IPS-18c (cell line): ENCODE data around the gene NHSL2.

ENCODE experiments used
- H3K4me3 ChIP-seq: 2 replicates; pipeline ENCODE4 v1.7.0; 2013; ENCODE audit warnings: low read depth, mild to moderate bottlenecking, low read length, moderate library complexity; ENCODE audit not compliant: insufficient read depth
- H3K9me3 ChIP-seq: one replicate; pipeline ENCODE4 v1.6.1; 2013; ENCODE audit warnings: mild to moderate bottlenecking, low read length, moderate library complexity; ENCODE audit not compliant: control insufficient read depth, insufficient read depth

NHSL2 gene

DNA sequence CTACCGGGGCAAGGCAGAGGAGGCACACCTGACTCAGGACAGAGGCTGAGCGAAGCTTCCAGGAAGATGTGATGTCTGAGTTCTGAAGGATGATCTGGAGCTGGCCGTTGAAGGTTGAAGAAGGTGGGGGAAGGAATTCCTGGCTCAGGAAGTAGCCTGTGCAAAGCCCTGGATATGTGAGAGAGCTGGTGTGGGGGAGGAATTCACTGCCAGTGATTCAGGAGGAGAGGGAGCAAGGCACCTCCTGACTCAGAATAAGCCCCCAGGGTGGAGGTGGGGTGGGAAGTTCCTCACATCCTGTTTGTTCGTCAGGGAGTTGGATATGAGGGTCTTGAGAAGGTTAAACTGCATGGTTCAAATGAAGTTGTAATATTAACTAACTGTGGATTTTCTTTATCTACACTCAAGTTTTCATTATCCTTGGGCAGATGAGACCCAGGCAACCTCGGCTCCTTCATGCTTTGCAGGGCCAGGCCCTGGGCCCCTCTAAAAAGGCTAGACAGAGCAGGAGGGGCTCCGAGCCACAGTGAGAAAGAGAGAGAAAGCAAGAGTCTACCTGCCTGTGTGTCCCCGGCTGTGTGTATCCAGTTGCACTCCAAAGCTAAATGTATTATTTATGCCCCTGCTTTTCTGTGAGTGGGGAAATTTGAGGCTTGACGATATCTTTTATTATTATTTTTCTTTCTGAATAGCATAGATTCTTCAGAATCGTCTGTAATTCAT lies 7.1 kb downstream of the NHSL2 start:
- Histone ChIP-seq H3K9me3 (peaks cover 2% of the 10 kb centered on the region), H3K4me3 (no peak overlapping the region; the same call in 1 of the 2 replicates)

DNA sequence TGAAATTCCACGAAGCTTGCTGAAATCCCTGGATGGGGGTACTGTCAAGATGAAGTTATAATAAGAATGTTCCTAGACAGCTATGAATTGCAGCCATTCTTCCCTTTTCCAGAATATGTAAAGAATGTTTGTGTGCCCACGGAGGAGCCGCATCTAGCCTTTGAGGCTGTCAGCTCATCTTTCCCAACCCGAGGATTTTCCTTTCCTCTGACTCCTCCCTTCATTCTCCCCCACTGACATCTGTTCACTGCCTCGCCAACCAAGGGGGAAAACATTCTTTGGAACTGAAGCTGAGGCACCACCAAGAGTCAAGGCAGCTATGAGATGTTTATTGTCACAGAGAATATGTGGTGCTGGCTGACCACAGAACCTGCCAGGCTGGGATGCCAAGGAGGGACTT lies 8.8 kb downstream of the NHSL2 start:
- Histone ChIP-seq H3K9me3 (peaks cover 4% of the 10 kb centered on the region), H3K4me3 (no peak overlapping the region)

DNA sequence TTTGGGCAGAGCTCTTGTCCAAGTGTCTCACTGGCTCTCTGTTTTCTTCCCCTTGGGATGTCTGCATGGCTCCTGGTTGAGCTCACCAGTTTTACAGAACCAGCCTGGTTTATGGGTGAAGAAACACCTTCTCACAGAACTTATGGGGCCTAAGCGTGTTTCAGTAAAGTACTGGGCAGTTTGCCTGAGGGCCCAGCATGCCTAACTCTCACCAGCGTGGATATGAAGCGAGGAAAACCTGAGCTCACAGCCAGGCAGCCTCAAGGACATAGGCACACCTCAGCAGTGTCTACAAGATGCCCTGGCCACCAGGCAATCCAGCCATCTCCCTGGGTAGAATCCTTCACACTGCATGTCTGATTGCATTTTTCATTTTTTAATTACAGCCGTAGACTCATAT lies 9.2 kb downstream of the NHSL2 start:
- Histone ChIP-seq H3K9me3 (peaks cover 4% of the 10 kb centered on the region), H3K4me3 (no peak overlapping the region)

DNA sequence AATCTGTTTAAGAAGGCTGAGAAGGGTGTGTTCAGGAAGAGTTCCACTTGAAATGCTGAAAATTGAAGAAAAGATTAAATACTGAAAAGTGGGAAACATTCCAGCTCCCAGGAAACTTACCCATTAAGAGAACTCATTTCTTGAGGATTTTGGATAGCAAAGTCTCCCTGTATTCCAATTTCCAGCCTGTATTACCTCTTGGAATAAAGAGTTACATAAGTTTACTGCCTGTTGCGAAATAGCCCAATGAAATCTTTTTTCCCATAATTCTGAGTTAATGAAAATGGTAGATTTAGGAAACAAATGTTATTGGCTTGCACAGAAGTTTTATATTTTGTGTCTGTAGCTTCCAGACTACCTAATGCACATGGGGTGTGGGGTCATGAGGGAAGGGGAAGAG lies 12.0 kb downstream of the NHSL2 start:
- Histone ChIP-seq H3K9me3 (peaks cover 12% of the 10 kb centered on the region), H3K4me3 (no peak overlapping the region)

- Histone ChIP-seq H3K4me3 (no peak overlapping the region), H3K9me3 (peaks cover 12% of the 10 kb centered on the region)
These were observed 12.9 kb downstream of the NHSL2 start for GRCh38 chrX:71923516-71923915.

- Histone ChIP-seq H3K9me3 (peaks cover 12% of the 10 kb centered on the region), H3K4me3 (no peak overlapping the region)
These were observed 16.4 kb downstream of the NHSL2 start for GRCh38 chrX:71927040-71927439.

DNA sequence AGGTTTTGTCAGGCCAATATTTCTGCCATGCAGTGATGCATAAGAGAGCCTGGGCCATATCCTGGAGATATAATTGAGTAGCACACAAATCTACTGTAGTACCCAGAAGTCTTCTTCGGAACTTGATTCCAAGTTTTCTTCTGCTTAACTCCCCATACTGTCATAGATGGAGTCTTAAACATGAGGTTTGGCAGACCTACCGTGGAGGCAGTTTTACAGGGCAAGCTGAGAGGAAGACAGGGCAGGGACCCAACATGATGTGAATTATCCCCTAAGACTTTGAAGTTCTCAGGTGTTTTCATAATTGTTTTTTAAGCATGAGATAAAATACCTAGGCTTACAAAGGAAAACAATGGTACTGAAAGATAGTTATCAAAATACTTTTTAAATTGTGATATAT lies 18.2 kb downstream of the NHSL2 start:
- Histone ChIP-seq H3K4me3 (no peak overlapping the region), H3K9me3 (peaks cover 11% of the 10 kb centered on the region)

GRCh38 chrX:71930298-71930697 lies 19.7 kb downstream of the NHSL2 start:
- Histone ChIP-seq H3K4me3 (no peak overlapping the region), H3K9me3 (peaks cover 11% of the 10 kb centered on the region)

- H3K9me3 ChIP-seq = peaks cover 12% of the 10 kb centered on the region
- H3K4me3 ChIP-seq = no peak overlapping the region
These were observed 24.8 kb downstream of the NHSL2 start for GRCh38 chrX:71935476-71935875.

GRCh38 chrX:71936632-71937031 lies 26.0 kb downstream of the NHSL2 start:
- Histone ChIP-seq H3K4me3 (no peak overlapping the region), H3K9me3 (peaks cover 12% of the 10 kb centered on the region)

DNA sequence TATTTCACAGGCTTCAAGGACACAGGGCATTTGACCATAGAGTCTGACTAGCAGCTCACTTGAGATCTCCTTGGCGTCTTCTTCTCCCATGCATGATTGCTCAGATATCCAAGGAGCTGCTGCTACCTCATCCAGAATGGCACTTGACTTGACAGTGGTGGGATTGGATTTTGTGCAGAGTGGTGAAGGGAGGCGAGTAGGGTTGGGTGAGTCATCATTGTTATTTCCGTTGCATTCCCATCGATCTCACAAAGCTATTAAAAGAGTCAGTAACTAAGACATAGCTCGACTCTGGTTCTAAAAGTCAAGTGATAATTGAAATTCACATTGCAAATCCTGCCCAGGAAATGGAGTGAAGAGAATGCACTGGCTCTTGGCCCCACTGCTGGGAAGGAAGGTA lies 27.7 kb downstream of the NHSL2 start:
- Histone ChIP-seq H3K4me3 (no peak overlapping the region), H3K9me3 (peaks cover 9% of the 10 kb centered on the region)

GRCh38 chrX:71941145-71941544 lies 30.5 kb downstream of the NHSL2 start:
- H3K9me3 ChIP-seq = peaks cover 8% of the 10 kb centered on the region
- H3K4me3 ChIP-seq = no peak overlapping the region

- peaks cover 8% of the 10 kb centered on the region for H3K9me3 ChIP-seq
- H3K4me3 ChIP-seq = no peak overlapping the region
These were observed 31.1 kb downstream of the NHSL2 start for GRCh38 chrX:71941776-71942175.

GRCh38 chrX:71944369-71944768 lies 33.7 kb downstream of the NHSL2 start:
- no peak overlapping the region for H3K4me3 ChIP-seq

DNA sequence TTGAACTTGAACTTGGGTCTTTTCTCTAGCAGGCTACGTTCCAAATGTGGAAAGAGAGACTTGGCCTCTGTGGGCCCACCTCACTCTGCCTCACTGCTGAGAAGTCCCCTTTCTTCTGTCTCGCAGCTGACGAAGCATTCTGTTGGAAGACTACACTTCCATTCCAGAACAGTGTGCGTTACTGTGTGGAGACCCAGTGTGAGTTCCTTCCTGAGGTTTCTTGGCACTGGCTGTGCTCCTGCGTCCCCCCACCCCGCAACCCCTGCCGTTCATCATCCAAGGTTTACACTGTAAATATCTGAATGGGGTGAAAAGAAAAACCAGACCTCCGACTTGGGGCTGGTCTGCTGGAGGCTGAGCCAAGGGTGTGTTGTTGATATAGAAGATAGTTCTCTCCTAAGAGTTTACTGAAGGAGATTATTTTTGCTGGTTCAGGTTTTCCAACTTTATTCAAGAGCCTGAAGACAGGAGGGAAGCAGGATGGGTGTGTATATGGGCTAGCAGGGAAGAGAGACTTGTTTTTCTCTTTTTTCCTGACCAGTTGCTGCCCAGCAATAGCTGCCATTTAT lies 34.7 kb downstream of the NHSL2 start:
- no peak overlapping the region for H3K4me3 ChIP-seq
- H3K9me3 ChIP-seq = peaks cover 2% of the 10 kb centered on the region

More at GRCh38 chrX:71944369-71944768, 33.7 kb downstream of the NHSL2 start:
- H3K9me3 ChIP-seq = peaks cover 2% of the 10 kb centered on the region

DNA sequence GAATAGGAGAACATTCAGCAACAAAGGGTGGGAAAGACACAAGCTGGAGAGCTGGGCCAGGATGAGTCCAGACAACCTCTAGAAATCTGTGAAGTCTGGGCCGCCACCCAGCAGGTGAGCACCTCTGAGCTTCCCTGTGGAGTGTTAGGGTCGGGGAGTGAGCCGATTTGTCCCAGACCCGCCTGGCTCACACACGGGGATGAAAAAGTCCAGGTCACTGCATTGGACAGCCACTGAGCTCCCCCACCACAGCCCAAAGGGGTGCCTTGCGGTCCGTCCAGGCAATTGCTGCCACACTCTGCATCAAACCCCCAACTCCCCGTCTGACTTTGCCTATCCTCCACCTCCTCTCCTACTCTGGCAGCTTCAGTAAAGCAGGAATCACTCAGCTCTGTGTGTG lies 38.7 kb downstream of the NHSL2 start:
- H3K4me3 ChIP-seq = no peak overlapping the region
- peaks cover 4% of the 10 kb centered on the region for H3K9me3 ChIP-seq

- H3K4me3 ChIP-seq = no peak overlapping the region
- H3K9me3 ChIP-seq = peaks cover 4% of the 10 kb centered on the region
These were observed 39.3 kb downstream of the NHSL2 start for GRCh38 chrX:71949844-71950445.

DNA sequence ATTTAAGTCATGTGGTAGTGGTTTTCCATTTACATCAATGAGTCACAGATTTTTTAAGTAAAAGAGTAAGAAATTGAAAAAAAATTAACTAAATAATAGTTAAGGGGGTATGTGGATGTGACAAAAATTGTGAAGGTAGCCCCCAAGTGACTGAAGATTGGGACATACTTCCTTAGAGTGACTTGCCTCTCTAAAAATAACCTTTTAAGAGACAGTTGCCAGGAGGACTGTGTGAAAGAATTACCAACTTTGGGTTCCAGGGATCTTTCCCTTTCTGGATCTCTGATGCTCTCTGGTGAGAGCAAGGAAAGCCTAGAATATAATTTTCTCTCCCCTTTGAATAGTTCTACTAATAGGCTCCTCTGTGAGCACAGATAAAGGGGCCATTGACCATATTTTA lies 42.7 kb downstream of the NHSL2 start:
- Histone ChIP-seq H3K4me3 (no peak overlapping the region), H3K9me3 (peaks cover 2% of the 10 kb centered on the region)
